ENCODE results near the gene HCCS. TPM values are rescaled to one million over a fixed set of nuclear protein-coding genes. Genes with fewer than 3 reads are reported as not detected.

The HCCS gene
- total RNA-seq, 3 donors from 2014 or later, result 7.9 to 9.4 (median 8.9) TPM

GRCh38 chrX:11130136-11130535 lies 19.0 kb downstream of the HCCS start:
- DNase-seq (ENCODE audit: low spot score in 2 of 2), result no peak
- Histone ChIP-seq H3K27me3 (peaks cover 0 to 22% of the 10 kb centered on the region in 2 donors), H3K36me3 (no peaks in the 10 kb centered on the region), H3K27ac (no peak overlapping the region), H3K9me3 (no peaks in the 10 kb centered on the region), H3K4me1 (no peaks in the 10 kb centered on the region), H3K4me3 (no peak overlapping the region)
- TF ChIP-seq POLR2AphosphoS5 (IDR thresholded peaks at IDR 0.05) (no peak), POLR2A (IDR thresholded peaks at IDR 0.05) (no peak)
- TF ChIP-seq, protein P1, sequence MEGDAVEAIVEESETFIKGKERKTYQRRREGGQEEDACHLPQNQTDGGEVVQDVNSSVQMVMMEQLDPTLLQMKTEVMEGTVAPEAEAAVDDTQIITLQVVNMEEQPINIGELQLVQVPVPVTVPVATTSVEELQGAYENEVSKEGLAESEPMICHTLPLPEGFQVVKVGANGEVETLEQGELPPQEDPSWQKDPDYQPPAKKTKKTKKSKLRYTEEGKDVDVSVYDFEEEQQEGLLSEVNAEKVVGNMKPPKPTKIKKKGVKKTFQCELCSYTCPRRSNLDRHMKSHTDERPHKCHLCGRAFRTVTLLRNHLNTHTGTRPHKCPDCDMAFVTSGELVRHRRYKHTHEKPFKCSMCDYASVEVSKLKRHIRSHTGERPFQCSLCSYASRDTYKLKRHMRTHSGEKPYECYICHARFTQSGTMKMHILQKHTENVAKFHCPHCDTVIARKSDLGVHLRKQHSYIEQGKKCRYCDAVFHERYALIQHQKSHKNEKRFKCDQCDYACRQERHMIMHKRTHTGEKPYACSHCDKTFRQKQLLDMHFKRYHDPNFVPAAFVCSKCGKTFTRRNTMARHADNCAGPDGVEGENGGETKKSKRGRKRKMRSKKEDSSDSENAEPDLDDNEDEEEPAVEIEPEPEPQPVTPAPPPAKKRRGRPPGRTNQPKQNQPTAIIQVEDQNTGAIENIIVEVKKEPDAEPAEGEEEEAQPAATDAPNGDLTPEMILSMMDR (IDR thresholded peaks at IDR 0.05), result no peak
- intact Hi-C loops (cut with DNase I; ENCODE audit: low total_unique reads), result no loop called here

- intact Hi-C loops (cut with DNase I; ENCODE audit: low total_unique reads), result no loop called here
- no peaks in the 10 kb centered on the region for H3K4me1 ChIP-seq
- no peak overlapping the region for H3K4me3 ChIP-seq
- H3K27me3 ChIP-seq, result peaks cover 0 to 17% of the 10 kb centered on the region in 2 donors
- no peaks in the 10 kb centered on the region for H3K9me3 ChIP-seq
- H3K36me3 ChIP-seq, result no peaks in the 10 kb centered on the region
- H3K27ac ChIP-seq, result no peak overlapping the region
- TF ChIP-seq, protein P1 (IDR thresholded peaks at IDR 0.05), result no peak
- TF ChIP-seq POLR2AphosphoS5 (IDR thresholded peaks at IDR 0.05), result no peak
- no peak for TF ChIP-seq POLR2A (IDR thresholded peaks at IDR 0.05)
- no peak for DNase-seq (ENCODE audit: low spot score in 2 of 2)
These were observed 20.0 kb downstream of the HCCS start for GRCh38 chrX:11131146-11131545.

- Histone ChIP-seq H3K4me3 (no peak overlapping the region), H3K4me1 (no peaks in the 10 kb centered on the region), H3K27me3 (peaks cover 0 to 39% of the 10 kb centered on the region in 2 donors), H3K36me3 (no peaks in the 10 kb centered on the region), H3K27ac (no peak overlapping the region), H3K9me3 (no peaks in the 10 kb centered on the region)
- intact Hi-C loops (cut with DNase I; ENCODE audit: low total_unique reads), result no loop called here
- no peak for DNase-seq (ENCODE audit: low spot score in 2 of 2)
- TF ChIP-seq, protein P1 (IDR thresholded peaks at IDR 0.05), result no peak
- TF ChIP-seq POLR2A (IDR thresholded peaks at IDR 0.05), result no peak
- no peak for TF ChIP-seq POLR2AphosphoS5 (IDR thresholded peaks at IDR 0.05)
These were observed 24.5 kb downstream of the HCCS start for GRCh38 chrX:11135564-11136185.

DNA sequence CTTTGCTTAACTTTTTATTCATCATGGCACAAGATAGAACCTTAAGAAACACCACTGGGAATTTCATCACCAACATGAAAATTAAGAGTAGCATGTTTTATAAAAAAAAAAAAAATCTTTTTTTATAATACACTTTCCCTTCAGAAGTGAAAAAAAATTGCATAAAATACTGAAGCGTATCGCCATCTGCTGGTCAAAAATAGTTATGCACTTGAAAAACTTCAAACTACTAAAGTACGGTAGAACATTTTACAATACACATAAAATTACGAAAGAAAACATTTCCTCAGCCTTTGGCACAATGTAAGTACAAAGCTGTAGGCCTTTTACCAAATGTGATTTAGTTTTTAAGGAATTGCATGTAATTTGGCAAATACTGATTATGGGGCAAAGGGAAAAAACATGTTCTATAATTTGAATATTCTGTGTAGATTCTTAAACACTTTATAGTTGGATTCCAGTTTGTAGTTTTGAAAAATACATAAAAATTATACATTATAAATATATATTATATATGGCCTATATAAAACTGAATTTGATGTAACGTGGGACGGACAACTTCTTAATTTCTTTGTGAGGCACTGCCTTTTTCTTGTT lies 26.5 kb downstream of the HCCS start:
- Histone ChIP-seq H3K4me1 (no peaks in the 10 kb centered on the region), H3K36me3 (no peaks in the 10 kb centered on the region), H3K27ac (no peak overlapping the region), H3K4me3 (no peak overlapping the region), H3K9me3 (no peaks in the 10 kb centered on the region), H3K27me3 (peaks cover 0 to 36% of the 10 kb centered on the region in 2 donors)
- intact Hi-C loops (cut with DNase I; ENCODE audit: low total_unique reads), result no loop called here
- DNase-seq (ENCODE audit: low spot score in 2 of 2), result no peak
- no peak for TF ChIP-seq POLR2A (IDR thresholded peaks at IDR 0.05)
- TF ChIP-seq POLR2AphosphoS5 (IDR thresholded peaks at IDR 0.05), result no peak
- TF ChIP-seq, protein P1 (IDR thresholded peaks at IDR 0.05), result peak; percentile 38 to 57 (median 55)

All from breast epithelium (tissue), 4 donors.